Transverse colon (tissue), 4 donors: ENCODE measurements around the gene MAPKBP1. TPM values are rescaled to one million over a fixed set of nuclear protein-coding genes. Genes with fewer than 3 reads are reported as not detected.
A peak's percentile ranks its signal among the peaks of the same experiment; 100 is the strongest.

ENCODE experiments used
- DNase-seq: peaks from one replicate; pipeline ENCODE4 v3.0.0-alpha.2; 2019
- H3K27ac ChIP-seq, 4 donors: fragments of 200-600 bp; sonication (generic); 2 replicates each; pipeline ENCODE4 v1.5.1; 2016 to 2018; ENCODE audit warnings: inconsistent platforms in 4 of 4
- H3K27me3 ChIP-seq: fragments of 200-600 bp; sonication (generic); 2 replicates; pipeline ENCODE4 v1.5.1; 2017; ENCODE audit warnings: inconsistent platforms
- H3K36me3 ChIP-seq, 4 donors: fragments of 200-600 bp; sonication (generic); 2 replicates each; pipeline ENCODE4 v1.5.1; 2017 to 2019; ENCODE audit warnings: inconsistent platforms in 4 of 4
- H3K4me1 ChIP-seq, 4 donors: fragments of 200-600 bp; sonication (generic); 2 replicates each; pipeline ENCODE4 v1.5.1; 2017 to 2020; ENCODE audit warnings: inconsistent platforms in 4 of 4
- H3K4me3 ChIP-seq, 4 donors: fragments of 200-600 bp; sonication (generic); 1 replicate in 1 of 4; 2 replicates in 3 of 4; pipeline versions ENCODE4 v1.5.1 to v1.6.1; 2017 to 2019; ENCODE audit warnings: inconsistent platforms in 4 of 4
- H3K9me3 ChIP-seq, 2 donors: fragments of 200-600 bp; sonication (generic); 2 replicates each; pipeline ENCODE4 v1.5.1; 2017 to 2019; ENCODE audit warnings: inconsistent platforms in 2 of 2
- CTCF ChIP-seq, 5 experiments: fragments of 200-600 bp in 3 of 5; fragments of 450-650 bp in 2 of 5; sonication (generic) in 3 of 5; IDR thresholded peaks; 1 replicate in 2 of 5; 2 replicates in 3 of 5; pipeline ENCODE4 v1.5.1; 2016 to 2017; ENCODE audit warnings: antibody characterized with exemption in 5 of 5, inconsistent platforms in 3 of 5, mild to moderate bottlenecking in 2 of 5, moderate library complexity in 1 of 5
- EP300 ChIP-seq: sonication (generic); formaldehyde crosslinking; IDR thresholded peaks from one replicate; pipeline ENCODE4 v1.6.1; 2017; ENCODE audit warnings: antibody characterized with exemption, low read depth
- POLR2A ChIP-seq: fragments of 450-650 bp; IDR thresholded peaks from one replicate; pipeline ENCODE4 v1.6.1; 2016; ENCODE audit warnings: antibody characterized with exemption, mild to moderate bottlenecking, moderate library complexity
- POLR2AphosphoS5 ChIP-seq, 3 donors: sonication (generic); formaldehyde crosslinking; IDR thresholded peaks; one replicate each; pipeline ENCODE4 v1.6.1; 2016; ENCODE audit warnings: antibody characterized with exemption in 3 of 3
- WGBS, 2 donors: methylation state at CpG; one replicate each; pipeline ENCODE4 v1.1.5; 2018; ENCODE audit warnings: low coverage in 1 of 2; 5-methylcytosine and 5-hydroxymethylcytosine counted together
- in situ Hi-C, 4 donors: fragments of 200-750 bp; cut with MboI; loops; one replicate each; pipeline versions ENCODE4 v1.15.0 to v1.15.1; 2017; ENCODE audit warnings: low sequenced_read_pairs in 3 of 4, low pct_ligation_motif_present in 1 of 4, low pct_unique_long_range_greater_than_20kb in 1 of 4
- intact Hi-C: fragments of 100-400 bp; cut with DNase I; formaldehyde crosslinking; loops from one replicate; pipeline ENCODE4 v1.15.1; 2023; ENCODE audit warnings: low total_unique reads
- total RNA-seq, 4 donors: library from RNA; depleted of rRNA; stranded (reverse); fragments of >200 nt; gene quantifications; one replicate each; pipeline ENCODE4 v1.1.0, GENCODE V29; 2016

The MAPKBP1 gene
- total RNA-seq, 4 donors from 2014 or later, result 16.0 to 36.4 (median 16.8) TPM

GRCh38 chr15:41836713-41837454 is 62.6 kb downstream of the MAPKBP1 start:
- no peak for DNase-seq
- in situ Hi-C loops (no loop called here), intact Hi-C loops (no loop called here)
- H3K4me1 ChIP-seq, result peaks cover 0 to 9% (median 5%) of the 10 kb centered on the region in 4 donors
- H3K36me3 ChIP-seq, result no peaks in the 10 kb centered on the region
- TF ChIP-seq EP300 (no peak), CTCF (IDR thresholded peaks at IDR 0.05) (no peak), POLR2AphosphoS5 (IDR thresholded peaks at IDR 0.05) (no peak), POLR2A (no peak)
- H3K4me3 ChIP-seq, result no peak overlapping the region
- 91 to 100% methylated on average over 2 to 21 of the region's 23 CpGs for WGBS, 2 donors
- no peaks in the 10 kb centered on the region for H3K9me3 ChIP-seq
- H3K27ac ChIP-seq, result no peak overlapping the region
- H3K27me3 ChIP-seq, result no peaks in the 10 kb centered on the region

GRCh38 chr15:41838400-41838897 is 64.2 kb downstream of the MAPKBP1 start, which contains the start of gene PLA2G4B:
TSS of gene PLA2G4B (plus strand) at chr15:41838847. CDS start at chr15:41838914, 67 bp downstream.
- Histone ChIP-seq H3K27me3 (no peaks in the 10 kb centered on the region), H3K27ac (peak within 1 kb of the TSS; percentile 7 to 36 (median 18)), H3K36me3 (no peaks in the 10 kb centered on the region), H3K4me1 (peaks cover 0 to 9% (median 5%) of the 10 kb centered on the region in 4 donors), H3K4me3 (no peak within 1 kb of the TSS), H3K9me3 (no peaks in the 10 kb centered on the region)
- TF ChIP-seq CTCF (IDR thresholded peaks at IDR 0.05) (no peak), POLR2AphosphoS5 (IDR thresholded peaks at IDR 0.05) (peak in 2 of 3 donors; percentile 19 to 47)
- in situ Hi-C loops (no loop called here), intact Hi-C loops (no loop called here)
- peak; percentile 82 for DNase-seq
- 10 to 70% methylated on average over 2 to 6 of the region's 6 CpGs for WGBS, 2 donors

GRCh38 chr15:41839781-41840491 is 65.7 kb downstream of the MAPKBP1 start:
- intact Hi-C loops (no loop called here), in situ Hi-C loops (no loop called here)
- Histone ChIP-seq H3K27ac (no peak overlapping the region), H3K27me3 (no peaks in the 10 kb centered on the region), H3K9me3 (no peaks in the 10 kb centered on the region), H3K36me3 (no peaks in the 10 kb centered on the region), H3K4me1 (peaks cover 0 to 9% (median 5%) of the 10 kb centered on the region in 4 donors), H3K4me3 (no peak overlapping the region)
- no peak for DNase-seq
- 90% methylated on average over 16 of the region's 16 CpGs; no CpG with 5 or more reads in 1 of the 2 donors for WGBS, 2 donors
- TF ChIP-seq EP300, result no peak

- in situ Hi-C loops, result no loop called here
- peaks cover 0 to 9% (median 5%) of the 10 kb centered on the region in 4 donors for H3K4me1 ChIP-seq
- WGBS, 2 donors, result 91% methylated on average over 15 of the region's 15 CpGs; no CpG with 5 or more reads in 1 of the 2 donors
These were observed 66.4 kb downstream of the MAPKBP1 start for GRCh38 chr15:41840673-41841072.

More at GRCh38 chr15:41840673-41841072, 66.4 kb downstream of the MAPKBP1 start:
- intact Hi-C loops, result no loop called here
- Histone ChIP-seq H3K27ac (no peak overlapping the region), H3K27me3 (no peaks in the 10 kb centered on the region), H3K4me3 (no peak overlapping the region), H3K9me3 (no peaks in the 10 kb centered on the region), H3K36me3 (peaks cover 0 to 3% (median 0%) of the 10 kb centered on the region in 4 donors)
- DNase-seq, result no peak
- TF ChIP-seq CTCF (IDR thresholded peaks at IDR 0.05), result no peak
- TF ChIP-seq POLR2A, result no peak
- TF ChIP-seq POLR2AphosphoS5 (IDR thresholded peaks at IDR 0.05), result no peak
- TF ChIP-seq EP300, result no peak
